HEK293 (cell line): ENCODE data around the gene FAM210B.

Experiments used
- CTCF ChIA-PET: fragments of 350-600 bp; formaldehyde crosslinking; extraction: SDS; loops from one replicate; lab custom pipeline; 2021; ENCODE audit warnings: antibody characterized with exemption; lab: Yijun Ruan, JAX
- POLR2A ChIA-PET: fragments of 300-600 bp; formaldehyde crosslinking; extraction: SDS; loops from one replicate; lab custom pipeline; 2020; ENCODE audit warnings: antibody characterized with exemption, inconsistent platforms; lab: Yijun Ruan, JAX
- H3K27ac ChIP-seq: fragments of 200-500 bp; sonication (Bioruptor generic); 2 replicates; pipeline ENCODE4 v1.5.1; 2014; ENCODE audit warnings: low read depth, low read length, control low read depth, inconsistent platforms; ENCODE audit errors: extremely low read depth
- H3K36me3 ChIP-seq, 2 experiments: fragments of 200-500 bp in 1 of 2; sonication (Bioruptor generic) in 1 of 2; 1 replicate in 1 of 2; 2 replicates in 1 of 2; pipeline ENCODE4 v1.5.1; 2014 to 2017; ENCODE audit warnings: inconsistent platforms in 2 of 2, low read length in 2 of 2; ENCODE audit not compliant: control insufficient read depth in 2 of 2, insufficient read depth in 1 of 2
- H3K4me1 ChIP-seq: fragments of 200-500 bp; sonication (Bioruptor generic); 2 replicates; pipeline ENCODE4 v1.5.1; 2014; ENCODE audit warnings: mild to moderate bottlenecking, low read length, inconsistent platforms; ENCODE audit not compliant: control insufficient read depth, insufficient read depth
- H3K4me3 ChIP-seq: 2 replicates; pipeline ENCODE4 v1.5.1; 2011; ENCODE audit warnings: low read depth, mild to moderate bottlenecking, control low read depth, low read length, moderate library complexity
- H3K9me3 ChIP-seq: fragments of 200-500 bp; sonication (Bioruptor generic); 2 replicates; pipeline ENCODE4 v1.5.1; 2014; ENCODE audit warnings: low read depth, low read length, inconsistent platforms; ENCODE audit not compliant: control insufficient read depth, insufficient read depth
- BCL11A ChIP-seq: fragments of 450-650 bp; formaldehyde crosslinking; IDR thresholded peaks from 2 replicates; pipeline ENCODE4 v1.5.1; 2016; ENCODE audit warnings: low read depth, missing biosample characterization, missing genetic modification characterization
- GLI4 ChIP-seq: fragments of 450-650 bp; formaldehyde crosslinking; IDR thresholded peaks from 2 replicates; pipeline ENCODE4 v1.5.1; 2016; ENCODE audit warnings: missing biosample characterization, missing genetic modification characterization
- HOXC10 ChIP-seq: sonication (generic); formaldehyde crosslinking; IDR thresholded peaks from 2 replicates; pipeline ENCODE4 v1.8.1; 2023; ENCODE audit warnings: mild to moderate bottlenecking, missing genetic modification reagents
- KLF9 ChIP-seq: fragments of 450-650 bp; formaldehyde crosslinking; IDR thresholded peaks from 2 replicates; pipeline ENCODE4 v1.5.1; 2016; ENCODE audit warnings: missing biosample characterization, missing genetic modification characterization, low read depth
- SCRT1 ChIP-seq: fragments of 450-650 bp; formaldehyde crosslinking; IDR thresholded peaks from 2 replicates; pipeline ENCODE4 v1.5.1; 2016; ENCODE audit warnings: missing biosample characterization, missing genetic modification characterization, borderline replicate concordance
- SCRT2 ChIP-seq: fragments of 450-650 bp; formaldehyde crosslinking; IDR thresholded peaks from 2 replicates; pipeline ENCODE4 v1.5.1; 2016; ENCODE audit warnings: missing biosample characterization, missing genetic modification characterization
- ZBTB1 ChIP-seq: fragments of 450-650 bp; formaldehyde crosslinking; IDR thresholded peaks from 2 replicates; pipeline ENCODE4 v1.5.1; 2016; ENCODE audit warnings: missing biosample characterization, missing genetic modification characterization
- ZBTB21 ChIP-seq: fragments of 450-650 bp; formaldehyde crosslinking; IDR thresholded peaks from 2 replicates; pipeline ENCODE4 v1.5.1; 2017; ENCODE audit warnings: missing biosample characterization, missing genetic modification characterization
- ZNF24 ChIP-seq: fragments of 450-650 bp; formaldehyde crosslinking; IDR thresholded peaks from 2 replicates; pipeline ENCODE4 v1.5.1; 2016; ENCODE audit warnings: missing biosample characterization, missing genetic modification characterization
- ZNF433 ChIP-seq: fragments of 450-650 bp; formaldehyde crosslinking; IDR thresholded peaks from 2 replicates; pipeline ENCODE4 v1.5.1; 2016; ENCODE audit warnings: missing biosample characterization, missing genetic modification characterization, low read depth
- ZNF473 ChIP-seq: fragments of 450-650 bp; formaldehyde crosslinking; IDR thresholded peaks from 2 replicates; pipeline ENCODE4 v1.5.1; 2017; ENCODE audit warnings: missing biosample characterization, missing genetic modification characterization
- ZNF571 ChIP-seq: fragments of 450-650 bp; formaldehyde crosslinking; IDR thresholded peaks from 2 replicates; pipeline ENCODE4 v1.5.0; 2017; ENCODE audit warnings: missing biosample characterization, missing genetic modification characterization
- ZNF610 ChIP-seq: fragments of 450-650 bp; formaldehyde crosslinking; IDR thresholded peaks from 2 replicates; pipeline ENCODE4 v1.5.1; 2016; ENCODE audit warnings: missing biosample characterization, missing genetic modification characterization, borderline replicate concordance
- ZNF76 ChIP-seq: fragments of 450-650 bp; formaldehyde crosslinking; IDR thresholded peaks from 2 replicates; pipeline ENCODE4; 2016; ENCODE audit warnings: low read depth, missing biosample characterization, missing genetic modification characterization, borderline replicate concordance
- TF ChIP-seq, protein P1 (sequence below): fragments of 450-650 bp; formaldehyde crosslinking; IDR thresholded peaks from 2 replicates; pipeline ENCODE4 v1.5.1; 2016; ENCODE audit warnings: missing biosample characterization, missing genetic modification characterization, borderline replicate concordance
- TF ChIP-seq, protein P2 (sequence below): fragments of 450-650 bp; formaldehyde crosslinking; IDR thresholded peaks from 2 replicates; pipeline ENCODE4 v1.5.1; 2016; ENCODE audit warnings: missing biosample characterization, missing genetic modification characterization, borderline replicate concordance
- TF ChIP-seq, protein P3 (sequence below): fragments of 450-650 bp; formaldehyde crosslinking; IDR thresholded peaks from 2 replicates; pipeline ENCODE4; 2016; ENCODE audit warnings: missing biosample characterization, missing genetic modification characterization
- TF ChIP-seq, protein P4 (sequence below): fragments of 450-650 bp; formaldehyde crosslinking; IDR thresholded peaks from 2 replicates; pipeline ENCODE4 v1.5.1; 2016; ENCODE audit warnings: missing biosample characterization, missing genetic modification characterization, low read depth
- TF ChIP-seq, protein P5 (sequence below): fragments of 450-650 bp; formaldehyde crosslinking; optimal IDR thresholded peaks from 2 replicates; pipeline ENCODE3; 2016; ENCODE audit warnings: missing biosample characterization, mild to moderate bottlenecking, missing genetic modification characterization

Gene FAM210B

DNA sequence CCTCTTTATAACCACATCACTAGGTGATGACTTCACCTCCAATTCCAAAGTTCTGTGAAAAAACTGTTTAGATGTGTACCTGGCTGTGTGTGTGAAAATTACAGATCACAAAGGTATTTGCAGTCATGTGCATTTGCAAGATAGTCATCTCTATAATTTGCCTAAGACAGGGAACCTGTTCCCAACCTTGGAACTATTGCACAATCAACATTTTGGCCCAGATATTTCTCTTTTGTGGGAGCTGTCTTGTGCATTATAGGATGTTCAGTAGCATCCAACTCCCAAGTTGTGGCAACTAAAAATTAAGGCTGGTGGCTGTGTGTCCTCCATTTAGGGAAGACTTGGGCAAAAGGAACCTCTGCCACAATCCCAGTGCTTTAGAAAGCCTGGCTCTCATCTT lies 34.0 kb upstream of the FAM210B start:
- no peak overlapping the region for H3K27ac ChIP-seq
- ChIA-PET POLR2A (no interaction called here), CTCF (no interaction called here)
- no peak for TF ChIP-seq ZNF24 (tag by site-specific recombination)
- no peak for TF ChIP-seq KLF9 (tag by site-specific recombination)
- no peak for TF ChIP-seq ZNF610
- no peak for TF ChIP-seq ZBTB21 (tag by site-specific recombination)
- TF ChIP-seq, protein P1, sequence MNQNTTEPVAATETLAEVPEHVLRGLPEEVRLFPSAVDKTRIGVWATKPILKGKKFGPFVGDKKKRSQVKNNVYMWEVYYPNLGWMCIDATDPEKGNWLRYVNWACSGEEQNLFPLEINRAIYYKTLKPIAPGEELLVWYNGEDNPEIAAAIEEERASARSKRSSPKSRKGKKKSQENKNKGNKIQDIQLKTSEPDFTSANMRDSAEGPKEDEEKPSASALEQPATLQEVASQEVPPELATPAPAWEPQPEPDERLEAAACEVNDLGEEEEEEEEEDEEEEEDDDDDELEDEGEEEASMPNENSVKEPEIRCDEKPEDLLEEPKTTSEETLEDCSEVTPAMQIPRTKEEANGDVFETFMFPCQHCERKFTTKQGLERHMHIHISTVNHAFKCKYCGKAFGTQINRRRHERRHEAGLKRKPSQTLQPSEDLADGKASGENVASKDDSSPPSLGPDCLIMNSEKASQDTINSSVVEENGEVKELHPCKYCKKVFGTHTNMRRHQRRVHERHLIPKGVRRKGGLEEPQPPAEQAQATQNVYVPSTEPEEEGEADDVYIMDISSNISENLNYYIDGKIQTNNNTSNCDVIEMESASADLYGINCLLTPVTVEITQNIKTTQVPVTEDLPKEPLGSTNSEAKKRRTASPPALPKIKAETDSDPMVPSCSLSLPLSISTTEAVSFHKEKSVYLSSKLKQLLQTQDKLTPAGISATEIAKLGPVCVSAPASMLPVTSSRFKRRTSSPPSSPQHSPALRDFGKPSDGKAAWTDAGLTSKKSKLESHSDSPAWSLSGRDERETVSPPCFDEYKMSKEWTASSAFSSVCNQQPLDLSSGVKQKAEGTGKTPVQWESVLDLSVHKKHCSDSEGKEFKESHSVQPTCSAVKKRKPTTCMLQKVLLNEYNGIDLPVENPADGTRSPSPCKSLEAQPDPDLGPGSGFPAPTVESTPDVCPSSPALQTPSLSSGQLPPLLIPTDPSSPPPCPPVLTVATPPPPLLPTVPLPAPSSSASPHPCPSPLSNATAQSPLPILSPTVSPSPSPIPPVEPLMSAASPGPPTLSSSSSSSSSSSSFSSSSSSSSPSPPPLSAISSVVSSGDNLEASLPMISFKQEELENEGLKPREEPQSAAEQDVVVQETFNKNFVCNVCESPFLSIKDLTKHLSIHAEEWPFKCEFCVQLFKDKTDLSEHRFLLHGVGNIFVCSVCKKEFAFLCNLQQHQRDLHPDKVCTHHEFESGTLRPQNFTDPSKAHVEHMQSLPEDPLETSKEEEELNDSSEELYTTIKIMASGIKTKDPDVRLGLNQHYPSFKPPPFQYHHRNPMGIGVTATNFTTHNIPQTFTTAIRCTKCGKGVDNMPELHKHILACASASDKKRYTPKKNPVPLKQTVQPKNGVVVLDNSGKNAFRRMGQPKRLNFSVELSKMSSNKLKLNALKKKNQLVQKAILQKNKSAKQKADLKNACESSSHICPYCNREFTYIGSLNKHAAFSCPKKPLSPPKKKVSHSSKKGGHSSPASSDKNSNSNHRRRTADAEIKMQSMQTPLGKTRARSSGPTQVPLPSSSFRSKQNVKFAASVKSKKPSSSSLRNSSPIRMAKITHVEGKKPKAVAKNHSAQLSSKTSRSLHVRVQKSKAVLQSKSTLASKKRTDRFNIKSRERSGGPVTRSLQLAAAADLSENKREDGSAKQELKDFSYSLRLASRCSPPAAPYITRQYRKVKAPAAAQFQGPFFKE (tag by site-specific recombination) = no peak
- no peak for TF ChIP-seq SCRT1 (tag by site-specific recombination)
- TF ChIP-seq ZNF76 (tag by site-specific recombination) = no peak
- no peak for TF ChIP-seq HOXC10 (CRISPR knock-in tag)
- TF ChIP-seq, protein P2, sequence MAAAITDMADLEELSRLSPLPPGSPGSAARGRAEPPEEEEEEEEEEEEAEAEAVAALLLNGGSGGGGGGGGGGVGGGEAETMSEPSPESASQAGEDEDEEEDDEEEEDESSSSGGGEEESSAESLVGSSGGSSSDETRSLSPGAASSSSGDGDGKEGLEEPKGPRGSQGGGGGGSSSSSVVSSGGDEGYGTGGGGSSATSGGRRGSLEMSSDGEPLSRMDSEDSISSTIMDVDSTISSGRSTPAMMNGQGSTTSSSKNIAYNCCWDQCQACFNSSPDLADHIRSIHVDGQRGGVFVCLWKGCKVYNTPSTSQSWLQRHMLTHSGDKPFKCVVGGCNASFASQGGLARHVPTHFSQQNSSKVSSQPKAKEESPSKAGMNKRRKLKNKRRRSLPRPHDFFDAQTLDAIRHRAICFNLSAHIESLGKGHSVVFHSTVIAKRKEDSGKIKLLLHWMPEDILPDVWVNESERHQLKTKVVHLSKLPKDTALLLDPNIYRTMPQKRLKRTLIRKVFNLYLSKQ (tag by site-specific recombination) = no peak
- TF ChIP-seq SCRT2 (tag by site-specific recombination) = no peak
- TF ChIP-seq ZNF433 (tag by site-specific recombination) = no peak
- TF ChIP-seq, protein P3, sequence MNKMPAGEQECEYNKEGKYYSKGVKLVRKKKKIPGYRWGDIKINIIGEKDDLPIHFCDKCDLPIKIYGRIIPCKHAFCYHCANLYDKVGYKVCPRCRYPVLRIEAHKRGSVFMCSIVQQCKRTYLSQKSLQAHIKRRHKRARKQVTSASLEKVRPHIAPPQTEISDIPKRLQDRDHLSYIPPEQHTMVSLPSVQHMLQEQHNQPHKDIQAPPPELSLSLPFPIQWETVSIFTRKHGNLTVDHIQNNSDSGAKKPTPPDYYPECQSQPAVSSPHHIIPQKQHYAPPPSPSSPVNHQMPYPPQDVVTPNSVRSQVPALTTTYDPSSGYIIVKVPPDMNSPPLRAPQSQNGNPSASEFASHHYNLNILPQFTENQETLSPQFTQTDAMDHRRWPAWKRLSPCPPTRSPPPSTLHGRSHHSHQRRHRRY (tag by site-specific recombination) = no peak
- TF ChIP-seq ZNF473 = no peak
- TF ChIP-seq, protein P4, sequence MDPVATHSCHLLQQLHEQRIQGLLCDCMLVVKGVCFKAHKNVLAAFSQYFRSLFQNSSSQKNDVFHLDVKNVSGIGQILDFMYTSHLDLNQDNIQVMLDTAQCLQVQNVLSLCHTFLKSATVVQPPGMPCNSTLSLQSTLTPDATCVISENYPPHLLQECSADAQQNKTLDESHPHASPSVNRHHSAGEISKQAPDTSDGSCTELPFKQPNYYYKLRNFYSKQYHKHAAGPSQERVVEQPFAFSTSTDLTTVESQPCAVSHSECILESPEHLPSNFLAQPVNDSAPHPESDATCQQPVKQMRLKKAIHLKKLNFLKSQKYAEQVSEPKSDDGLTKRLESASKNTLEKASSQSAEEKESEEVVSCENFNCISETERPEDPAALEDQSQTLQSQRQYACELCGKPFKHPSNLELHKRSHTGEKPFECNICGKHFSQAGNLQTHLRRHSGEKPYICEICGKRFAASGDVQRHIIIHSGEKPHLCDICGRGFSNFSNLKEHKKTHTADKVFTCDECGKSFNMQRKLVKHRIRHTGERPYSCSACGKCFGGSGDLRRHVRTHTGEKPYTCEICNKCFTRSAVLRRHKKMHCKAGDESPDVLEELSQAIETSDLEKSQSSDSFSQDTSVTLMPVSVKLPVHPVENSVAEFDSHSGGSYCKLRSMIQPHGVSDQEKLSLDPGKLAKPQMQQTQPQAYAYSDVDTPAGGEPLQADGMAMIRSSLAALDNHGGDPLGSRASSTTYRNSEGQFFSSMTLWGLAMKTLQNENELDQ (tag by site-specific recombination) = no peak
- no peak for TF ChIP-seq ZBTB1 (tag by site-specific recombination)
- no peak for TF ChIP-seq GLI4 (tag by site-specific recombination)
- TF ChIP-seq, protein P5, sequence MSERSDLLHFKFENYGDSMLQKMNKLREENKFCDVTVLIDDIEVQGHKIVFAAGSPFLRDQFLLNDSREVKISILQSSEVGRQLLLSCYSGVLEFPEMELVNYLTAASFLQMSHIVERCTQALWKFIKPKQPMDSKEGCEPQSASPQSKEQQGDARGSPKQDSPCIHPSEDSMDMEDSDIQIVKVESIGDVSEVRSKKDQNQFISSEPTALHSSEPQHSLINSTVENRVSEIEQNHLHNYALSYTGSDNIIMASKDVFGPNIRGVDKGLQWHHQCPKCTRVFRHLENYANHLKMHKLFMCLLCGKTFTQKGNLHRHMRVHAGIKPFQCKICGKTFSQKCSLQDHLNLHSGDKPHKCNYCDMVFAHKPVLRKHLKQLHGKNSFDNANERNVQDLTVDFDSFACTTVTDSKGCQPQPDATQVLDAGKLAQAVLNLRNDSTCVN (tag by site-specific recombination) = no peak
- no peak for TF ChIP-seq ZNF571 (tag by site-specific recombination)
- TF ChIP-seq BCL11A = no peak
- H3K4me1 ChIP-seq = no peaks in the 10 kb centered on the region
- no peaks in the 10 kb centered on the region for H3K9me3 ChIP-seq
- H3K4me3 ChIP-seq = no peak overlapping the region
- no peaks in the 10 kb centered on the region for H3K36me3 ChIP-seq
